SU-DHL-6 (cell line): ENCODE measurements around the gene MRPL20.

Experiments used
- CTCF ChIP-seq: fragments of 200-600 bp; sonication (generic); IDR thresholded peaks from one replicate; pipeline ENCODE4 v1.5.1; 2017; ENCODE audit warnings: antibody characterized with exemption, mild to moderate bottlenecking, low read length, moderate library complexity; ENCODE audit not compliant: insufficient read depth, poor library complexity, severe bottlenecking
- EZH2phosphoT487 ChIP-seq: fragments of 200-600 bp; sonication (generic), shearing (Covaris generic); conservative IDR thresholded peaks from 2 replicates; pipeline ENCODE4 v1.6.1; 2018; ENCODE audit warnings: mild to moderate bottlenecking, antibody characterized with exemption, low read length, moderate library complexity, mixed read lengths

- TF ChIP-seq CTCF, result no peak
- no peak for TF ChIP-seq EZH2phosphoT487
Observed at GRCh38 chr1:1371364-1371745, 35.7 kb downstream of the MRPL20 start.
